ENCODE data around the gene UQCR11. TPM values are rescaled to one million over a fixed set of nuclear protein-coding genes. Genes with fewer than 3 reads are reported as not detected.

UQCR11 gene
- total and polyA plus RNA-seq, 7 donors, result 81.1 to 339 (median 158) TPM

DNA sequence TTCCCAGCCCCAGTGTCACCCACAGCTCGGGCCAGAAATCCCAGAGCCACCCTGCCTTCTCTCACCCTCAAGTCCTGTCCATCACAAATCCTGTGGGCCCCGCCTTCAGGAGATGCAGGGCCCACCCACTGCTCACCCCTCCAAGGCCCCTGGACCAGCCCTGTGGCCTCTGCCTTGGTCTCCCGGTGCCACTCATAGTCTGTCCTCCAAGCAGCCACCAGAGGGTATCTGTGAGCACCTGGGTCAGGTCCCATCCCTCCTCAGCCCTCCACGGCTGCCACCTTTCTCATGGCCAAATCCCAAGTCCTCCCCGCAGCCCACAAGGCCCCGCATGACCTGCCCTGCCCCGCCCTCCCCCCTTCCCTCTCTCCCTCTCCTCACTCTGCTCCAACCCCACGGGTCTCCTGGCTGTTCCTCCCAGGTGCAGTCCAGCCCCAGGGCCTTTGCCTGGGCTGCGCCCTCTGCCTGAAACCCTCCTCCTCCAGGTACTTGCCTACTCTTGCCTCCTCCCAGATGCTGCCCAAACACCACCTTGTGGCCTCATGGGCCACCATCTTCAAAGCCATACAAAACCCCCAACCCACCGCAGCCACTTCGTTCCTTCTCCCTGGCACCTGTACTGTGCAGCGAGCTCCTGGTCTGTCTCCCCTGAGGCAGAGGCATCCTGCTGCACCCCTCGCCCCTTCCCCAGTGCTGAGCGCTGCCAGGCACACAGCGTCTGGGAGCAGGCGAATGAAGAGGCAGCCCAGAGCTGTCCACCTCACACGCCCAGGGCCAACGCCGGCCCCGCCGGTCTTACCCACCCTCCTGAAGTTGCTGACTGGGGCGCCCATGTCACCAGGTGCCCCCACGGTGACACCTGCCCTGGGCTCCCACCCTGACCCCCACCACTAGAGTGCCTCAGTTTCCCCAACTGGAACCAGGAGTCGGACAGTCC is 13.2 kb upstream of the UQCR11 start:
- no peak for TF ChIP-seq POLR2AphosphoS5 (IDR thresholded peaks at IDR 0.05)
- no peak for TF ChIP-seq EP300 (IDR thresholded peaks at IDR 0.05)
- TF ChIP-seq, protein P1, sequence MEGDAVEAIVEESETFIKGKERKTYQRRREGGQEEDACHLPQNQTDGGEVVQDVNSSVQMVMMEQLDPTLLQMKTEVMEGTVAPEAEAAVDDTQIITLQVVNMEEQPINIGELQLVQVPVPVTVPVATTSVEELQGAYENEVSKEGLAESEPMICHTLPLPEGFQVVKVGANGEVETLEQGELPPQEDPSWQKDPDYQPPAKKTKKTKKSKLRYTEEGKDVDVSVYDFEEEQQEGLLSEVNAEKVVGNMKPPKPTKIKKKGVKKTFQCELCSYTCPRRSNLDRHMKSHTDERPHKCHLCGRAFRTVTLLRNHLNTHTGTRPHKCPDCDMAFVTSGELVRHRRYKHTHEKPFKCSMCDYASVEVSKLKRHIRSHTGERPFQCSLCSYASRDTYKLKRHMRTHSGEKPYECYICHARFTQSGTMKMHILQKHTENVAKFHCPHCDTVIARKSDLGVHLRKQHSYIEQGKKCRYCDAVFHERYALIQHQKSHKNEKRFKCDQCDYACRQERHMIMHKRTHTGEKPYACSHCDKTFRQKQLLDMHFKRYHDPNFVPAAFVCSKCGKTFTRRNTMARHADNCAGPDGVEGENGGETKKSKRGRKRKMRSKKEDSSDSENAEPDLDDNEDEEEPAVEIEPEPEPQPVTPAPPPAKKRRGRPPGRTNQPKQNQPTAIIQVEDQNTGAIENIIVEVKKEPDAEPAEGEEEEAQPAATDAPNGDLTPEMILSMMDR (IDR thresholded peaks at IDR 0.05), result peak in 3 of 4 experiments; percentile 16 to 40 (median 23)
- TF ChIP-seq POLR2A (IDR thresholded peaks at IDR 0.05), result no peak
- Histone ChIP-seq H3K27ac (peak overlapping the region in 3 of 4 donors; percentile 66 to 81 (median 76)), H3K4me3 (no peak overlapping the region), H3K4me1 (peaks cover 0 to 38% (median 23%) of the 10 kb centered on the region in 4 donors), H3K36me3 (peaks cover 18 to 65% (median 24%) of the 10 kb centered on the region in 4 donors), H3K9me3 (no peaks in the 10 kb centered on the region), H3K27me3 (no peaks in the 10 kb centered on the region)
- intact Hi-C loops (cut with DNase I), result no loop called here
- 76 to 87% methylated on average over 24 of the region's 24 CpGs for WGBS, 2 donors
- no peak for DNase-seq

DNA sequence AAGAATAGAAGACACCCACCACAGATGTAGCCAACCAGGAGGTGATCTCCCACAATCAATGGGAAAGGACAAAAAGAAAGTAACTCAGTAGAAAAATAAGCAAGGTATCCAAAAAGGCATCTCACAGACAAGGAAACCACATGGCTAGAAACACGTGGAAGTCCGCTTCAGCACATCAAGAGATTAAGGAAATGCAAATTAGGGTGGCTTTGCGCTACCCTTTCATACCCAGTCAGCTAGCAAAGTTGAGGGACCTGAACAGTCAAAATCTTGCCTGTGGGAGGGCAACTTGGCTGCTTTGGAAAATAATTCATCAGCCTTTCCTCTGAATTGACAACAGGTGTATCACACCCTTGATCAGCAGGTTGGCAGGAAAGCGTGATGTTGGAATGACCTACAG is 11.6 kb upstream of the UQCR11 start:
- DNase-seq, result no peak
- no peaks in the 10 kb centered on the region for H3K9me3 ChIP-seq
- WGBS, 2 donors, result 55 to 70% methylated on average over 4 of the region's 4 CpGs
- H3K27ac ChIP-seq, result peak overlapping the region in 3 of 4 donors; percentile 66 to 81 (median 76)
- H3K36me3 ChIP-seq, result peaks cover 29 to 76% (median 35%) of the 10 kb centered on the region in 4 donors
- peaks cover 0 to 38% (median 23%) of the 10 kb centered on the region in 4 donors for H3K4me1 ChIP-seq
- TF ChIP-seq EP300 (IDR thresholded peaks at IDR 0.05), result no peak
- TF ChIP-seq POLR2AphosphoS5 (IDR thresholded peaks at IDR 0.05), result no peak
- TF ChIP-seq POLR2A (IDR thresholded peaks at IDR 0.05), result no peak
- TF ChIP-seq, protein P1 (IDR thresholded peaks at IDR 0.05), result no peak
- H3K4me3 ChIP-seq, result no peak overlapping the region
- intact Hi-C loops (cut with DNase I), result no loop called here
- no peaks in the 10 kb centered on the region for H3K27me3 ChIP-seq

DNA sequence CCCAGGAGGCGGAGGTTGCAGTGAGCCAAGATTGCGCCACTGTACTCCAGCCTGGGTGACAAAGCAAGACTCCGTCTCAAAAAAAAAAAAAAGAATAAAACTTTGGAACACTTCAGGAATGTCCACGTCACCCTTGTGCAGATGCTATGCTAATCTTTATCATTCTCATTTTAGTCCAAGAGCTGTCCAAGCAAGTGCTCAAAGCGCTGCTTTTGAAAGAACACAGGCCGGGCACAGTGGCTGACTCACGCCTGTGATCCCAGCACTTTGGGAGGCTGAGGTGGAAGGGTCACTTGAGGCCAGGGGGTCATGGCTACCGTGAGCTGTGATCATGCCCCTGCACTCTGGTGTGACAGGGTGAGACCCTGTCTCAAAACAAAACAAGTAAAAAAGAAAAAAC is 11.1 kb upstream of the UQCR11 start:
- Histone ChIP-seq H3K9me3 (no peaks in the 10 kb centered on the region), H3K27me3 (no peaks in the 10 kb centered on the region), H3K27ac (peak overlapping the region in 3 of 4 donors; percentile 66 to 81 (median 76)), H3K4me3 (no peak overlapping the region), H3K4me1 (peaks cover 0 to 38% (median 23%) of the 10 kb centered on the region in 4 donors), H3K36me3 (peaks cover 30 to 76% (median 34%) of the 10 kb centered on the region in 4 donors)
- TF ChIP-seq, protein P1 (IDR thresholded peaks at IDR 0.05), result no peak
- peak in 2 of 4 donors; percentile 67 to 87 for TF ChIP-seq EP300 (IDR thresholded peaks at IDR 0.05)
- peak; percentile 17 to 90 (median 83) for TF ChIP-seq POLR2AphosphoS5 (IDR thresholded peaks at IDR 0.05)
- no peak for TF ChIP-seq POLR2A (IDR thresholded peaks at IDR 0.05)
- intact Hi-C loops (cut with DNase I), result no loop called here
- no peak for DNase-seq
- 82 to 85% methylated on average over 8 of the region's 8 CpGs for WGBS, 2 donors

DNA sequence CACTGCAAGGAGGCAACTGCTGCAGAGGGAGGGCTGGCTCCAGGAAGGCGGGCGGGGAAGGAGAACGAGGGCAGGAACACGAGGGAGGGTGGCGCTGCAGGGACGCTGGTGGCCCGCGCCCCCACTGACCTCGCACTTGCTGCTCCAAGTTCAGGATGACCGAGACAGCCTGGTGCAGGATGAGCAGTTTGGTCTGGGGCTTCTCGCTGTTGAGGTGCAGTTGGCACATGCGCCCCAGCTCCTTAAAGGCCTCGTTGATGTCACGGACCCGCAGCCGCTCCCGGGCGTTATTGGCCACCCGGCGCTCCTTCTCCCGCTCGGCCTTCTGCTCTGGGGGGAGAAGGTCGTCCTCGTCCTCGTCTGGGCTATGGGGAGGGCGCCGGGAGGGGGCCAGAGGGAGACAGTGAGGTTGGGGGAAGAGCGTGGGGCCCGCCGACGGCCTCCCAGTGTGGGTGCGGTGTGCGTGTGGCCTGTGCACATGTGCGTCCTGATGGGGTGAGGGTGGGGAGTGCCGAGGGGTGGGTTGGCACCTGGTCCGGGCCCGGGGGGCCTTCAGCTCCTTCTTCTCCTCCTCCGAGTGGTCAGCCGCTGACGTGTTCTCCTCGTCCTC is 10.0 kb upstream of the UQCR11 start:
- Histone ChIP-seq H3K36me3 (peaks cover 30 to 74% (median 35%) of the 10 kb centered on the region in 4 donors), H3K4me3 (no peak overlapping the region), H3K9me3 (no peaks in the 10 kb centered on the region), H3K27ac (peak overlapping the region in 3 of 4 donors; percentile 66 to 81 (median 76)), H3K4me1 (peaks cover 0 to 38% (median 23%) of the 10 kb centered on the region in 4 donors), H3K27me3 (no peaks in the 10 kb centered on the region)
- WGBS, 2 donors, result 92 to 93% methylated on average over 41 of the region's 41 CpGs
- TF ChIP-seq POLR2AphosphoS5 (IDR thresholded peaks at IDR 0.05) (no peak), POLR2A (IDR thresholded peaks at IDR 0.05) (no peak), EP300 (IDR thresholded peaks at IDR 0.05) (no peak)
- intact Hi-C loops (cut with DNase I), result loop anchor here (2.0 kb wide), 1 partner anchor 34 kb away; no protein-coding TSS in a partner anchor
- DNase-seq, result no peak

Measured in sigmoid colon (tissue), 7 donors.